Keratinocyte (primary cell): ENCODE data around the gene MAGI2.

Source experiments
- CTCF ChIP-seq, 3 experiments: IDR thresholded peaks in 1 of 3; conservative IDR thresholded peaks in 1 of 3; optimal IDR thresholded peaks in 1 of 3; 2 replicates in 2 of 3; 3 replicates in 1 of 3; pipeline versions ENCODE3 to v1.5.1; 2011; ENCODE audit warnings: low read length in 3 of 3, mild to moderate bottlenecking in 3 of 3, moderate library complexity in 2 of 3, control low read depth in 1 of 3, inconsistent platforms in 1 of 3; ENCODE audit not compliant: insufficient read depth in 2 of 3; ENCODE audit errors: extremely low read depth in 1 of 3
- EZH2 ChIP-seq: IDR thresholded peaks from one replicate; pipeline ENCODE4 v1.6.1; 2012; ENCODE audit warnings: inconsistent platforms, mild to moderate bottlenecking, low read length, moderate library complexity

GRCh38 chr7:79272938-79273337 is 180.5 kb downstream of the MAGI2 start:
- TF ChIP-seq CTCF (optimal IDR thresholded peaks at IDR 0.05 in 1 of 3, IDR thresholded peaks at IDR 0.05 in 1 of 3, conservative IDR thresholded peaks at IDR 0.05 in 1 of 3; ENCODE audit: extremely low read depth in 1 of 3, insufficient read depth in 2 of 3, low read length in 3 of 3) (no peak), EZH2 (no peak)
